GM21390 (cell line): ENCODE data around the gene RUNDC3A.
A peak's percentile ranks its signal among the peaks of the same experiment; 100 is the strongest.

Source experiments
- ATAC-seq: cut with Tn5 transposase; IDR thresholded peaks from one replicate; pipeline ENCODE4 v1.9.1; 2021; ENCODE audit not compliant: unreplicated experiment

The RUNDC3A gene

DNA sequence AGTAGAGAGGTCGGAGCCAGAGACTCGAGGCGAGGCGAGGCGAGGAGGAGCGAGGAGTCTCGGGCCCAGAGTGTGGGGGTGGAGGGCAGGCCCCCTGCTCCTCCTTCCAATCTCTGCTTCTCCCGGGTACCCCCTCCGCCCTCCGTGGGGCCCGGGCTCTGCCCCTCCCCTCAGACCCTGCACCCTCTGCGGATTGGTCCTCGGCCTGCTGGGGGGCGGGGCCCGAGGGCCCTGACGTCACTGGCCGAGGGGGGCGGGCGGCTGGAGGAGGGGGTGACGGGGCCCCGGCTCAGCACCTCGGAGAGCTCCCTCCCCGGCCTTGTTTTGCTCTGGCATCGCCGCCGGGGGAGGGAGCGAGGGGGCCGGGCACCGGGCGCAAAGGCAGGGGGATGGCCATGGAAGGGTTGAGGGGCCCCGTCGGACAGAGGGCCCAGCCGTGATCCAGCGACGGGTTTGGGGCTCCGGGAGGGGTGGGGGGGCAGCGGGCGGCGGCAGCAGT, at the start of gene RUNDC3A:
RUNDC3A (plus strand) TSS at position 282 of the 499 bp plus-strand sequence. CDS start 232 bp downstream, outside the sequence.
- ATAC-seq = no peak

DNA sequence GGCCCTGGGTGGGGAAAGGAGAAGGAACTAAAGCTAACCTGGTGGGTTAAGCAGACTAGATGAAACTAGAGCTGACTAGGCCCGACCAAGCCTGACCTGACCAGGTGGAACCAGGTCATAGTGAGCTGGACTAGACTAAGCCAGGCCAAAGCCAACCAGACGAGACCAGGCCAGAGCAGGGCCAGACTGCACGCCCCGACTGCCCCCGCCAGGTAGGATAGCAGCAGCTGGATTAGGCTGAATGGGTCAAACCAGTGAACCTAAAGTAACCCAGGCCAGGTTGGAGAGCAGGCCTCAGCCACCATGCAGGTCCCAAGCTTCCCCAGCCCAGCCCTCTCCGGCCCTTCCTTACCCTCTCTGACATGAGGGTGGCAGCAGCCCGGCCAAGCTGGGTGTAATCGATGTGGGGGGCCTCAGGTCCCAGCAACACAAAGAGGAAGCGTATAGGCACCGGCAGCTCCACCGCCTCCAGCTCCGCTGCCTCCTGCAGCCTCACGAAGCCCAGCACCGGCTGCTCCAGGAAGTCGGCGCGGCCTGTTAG, 49.5 kb upstream of the RUNDC3A start:
- ATAC-seq = no peak

DNA sequence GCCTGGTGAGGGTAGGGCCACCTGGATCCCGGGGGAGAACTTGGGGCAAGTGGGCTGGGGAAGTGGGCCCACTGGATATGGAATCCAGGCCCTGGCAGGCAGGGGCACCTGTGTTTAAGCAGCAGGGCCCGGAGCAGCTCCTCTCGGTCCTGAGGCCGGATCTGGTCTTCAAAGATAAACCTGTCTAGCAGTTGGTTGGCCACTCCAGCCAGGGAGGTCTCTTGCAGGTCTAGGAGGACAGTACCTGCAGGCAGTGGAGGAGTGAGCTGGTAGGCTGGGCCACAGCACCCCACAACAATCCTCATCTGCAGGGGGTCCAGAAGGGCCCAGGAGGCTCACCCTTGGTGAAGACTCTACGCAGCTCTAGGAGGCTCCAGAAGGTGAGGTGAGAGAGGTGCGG, 48.1 kb upstream of the RUNDC3A start:
- no peak for ATAC-seq

DNA sequence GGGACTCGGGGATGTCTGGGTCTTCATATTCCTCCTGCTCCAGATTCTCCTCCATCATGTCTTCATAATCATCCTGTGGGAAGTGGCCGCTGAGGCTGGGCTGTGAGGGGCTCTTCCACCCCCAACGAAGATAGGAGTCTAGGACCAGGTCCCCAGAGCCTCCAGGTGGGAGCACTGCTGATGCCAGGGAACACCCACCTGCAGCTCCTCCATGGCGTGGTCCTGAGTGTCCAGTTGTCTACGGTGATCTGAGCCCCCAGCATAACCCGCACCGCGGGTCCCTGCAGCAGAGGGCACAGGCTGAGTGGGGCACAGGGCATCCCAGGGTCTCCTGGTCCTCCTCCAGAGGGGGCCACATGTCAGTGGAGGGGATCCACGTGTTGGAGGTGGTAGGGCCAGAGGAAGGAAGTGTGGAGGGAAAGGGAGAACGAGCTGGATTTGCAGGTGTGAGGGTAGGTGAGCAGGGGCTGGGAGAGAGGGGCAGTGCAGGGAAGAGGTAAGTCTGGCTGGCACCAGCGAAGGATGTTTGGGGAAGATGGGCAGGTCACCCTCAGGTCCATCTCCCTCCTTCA, 45.7 kb upstream of the RUNDC3A start:
- ATAC-seq = no peak

DNA sequence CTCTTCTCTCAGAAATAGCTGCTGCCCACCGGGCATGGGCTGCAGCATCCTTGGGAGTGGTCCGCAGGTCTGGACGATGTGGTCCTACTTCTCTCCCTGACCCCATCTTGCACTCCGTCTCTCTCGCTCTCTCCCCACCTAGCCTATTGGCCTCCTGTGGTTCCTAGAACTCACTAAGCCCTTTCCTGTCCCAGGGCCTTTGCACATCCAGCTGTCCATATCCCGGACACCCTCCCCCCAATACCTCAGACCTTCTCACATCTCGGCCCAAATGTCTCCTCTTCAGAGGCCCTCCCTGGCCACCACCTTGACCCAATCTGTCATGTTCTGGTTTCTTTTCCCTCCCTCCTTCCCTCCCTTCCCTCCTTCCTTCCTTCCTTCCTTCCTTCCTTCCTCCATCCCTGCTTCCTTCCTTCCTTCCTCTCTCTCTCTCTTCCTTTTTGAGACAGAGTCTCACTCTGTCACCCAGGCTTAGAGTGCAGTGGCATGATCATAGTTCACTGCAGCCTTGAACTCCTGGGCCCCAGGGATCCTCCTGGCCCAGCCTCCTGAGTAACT, 45.0 kb upstream of the RUNDC3A start:
- ATAC-seq = no peak

DNA sequence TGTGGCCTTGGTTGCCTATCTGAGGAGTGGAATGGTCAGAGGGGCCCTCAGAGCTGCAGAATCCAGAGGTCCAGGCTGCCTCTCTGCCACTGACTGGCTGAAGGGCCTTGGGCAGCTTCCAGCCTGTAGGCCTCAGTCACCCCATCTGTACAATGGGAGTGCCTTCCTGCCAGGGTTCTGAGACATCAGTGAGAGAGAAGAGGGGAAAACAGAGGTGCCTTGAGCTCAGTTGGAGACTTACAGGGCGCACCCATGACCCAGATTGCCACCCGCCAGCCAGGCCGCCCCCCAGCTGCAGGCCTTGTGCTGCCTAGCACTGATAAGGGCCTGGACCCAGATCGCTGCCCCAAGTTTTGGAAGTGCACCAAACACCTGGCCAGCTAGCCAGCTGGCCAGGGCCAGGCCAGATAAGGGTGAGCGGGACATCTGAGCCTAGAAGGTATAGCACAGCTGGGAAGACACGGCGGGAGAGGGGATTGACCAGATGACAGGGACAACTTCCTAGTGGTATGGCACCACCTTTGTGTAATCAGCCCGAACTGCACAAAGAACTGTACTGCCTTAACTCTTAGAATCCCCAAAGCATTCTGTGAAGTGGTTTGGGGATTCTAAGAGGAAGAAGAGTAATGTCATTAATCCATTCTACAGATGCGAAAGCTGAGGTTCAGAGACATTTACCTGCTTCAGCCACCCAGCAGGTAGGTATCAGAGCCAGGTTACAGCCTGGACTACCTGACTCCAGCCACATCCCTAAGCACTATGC, 41.8 kb upstream of the RUNDC3A start:
- no peak for ATAC-seq

DNA sequence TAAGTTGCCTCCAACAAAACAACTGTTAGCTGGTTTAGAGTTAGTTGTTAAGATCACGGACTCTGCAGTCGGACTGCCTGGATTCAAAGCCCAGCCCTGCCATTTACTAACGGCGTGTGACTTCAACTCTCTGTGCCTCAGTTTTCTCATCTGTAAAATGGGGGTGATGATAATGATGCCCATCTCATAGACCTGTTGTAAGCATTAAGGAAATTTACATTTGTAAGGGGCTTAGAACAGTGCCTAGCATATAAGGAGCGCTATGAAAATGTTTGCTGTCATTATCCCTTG, 41.3 kb upstream of the RUNDC3A start:
- no peak for ATAC-seq

DNA sequence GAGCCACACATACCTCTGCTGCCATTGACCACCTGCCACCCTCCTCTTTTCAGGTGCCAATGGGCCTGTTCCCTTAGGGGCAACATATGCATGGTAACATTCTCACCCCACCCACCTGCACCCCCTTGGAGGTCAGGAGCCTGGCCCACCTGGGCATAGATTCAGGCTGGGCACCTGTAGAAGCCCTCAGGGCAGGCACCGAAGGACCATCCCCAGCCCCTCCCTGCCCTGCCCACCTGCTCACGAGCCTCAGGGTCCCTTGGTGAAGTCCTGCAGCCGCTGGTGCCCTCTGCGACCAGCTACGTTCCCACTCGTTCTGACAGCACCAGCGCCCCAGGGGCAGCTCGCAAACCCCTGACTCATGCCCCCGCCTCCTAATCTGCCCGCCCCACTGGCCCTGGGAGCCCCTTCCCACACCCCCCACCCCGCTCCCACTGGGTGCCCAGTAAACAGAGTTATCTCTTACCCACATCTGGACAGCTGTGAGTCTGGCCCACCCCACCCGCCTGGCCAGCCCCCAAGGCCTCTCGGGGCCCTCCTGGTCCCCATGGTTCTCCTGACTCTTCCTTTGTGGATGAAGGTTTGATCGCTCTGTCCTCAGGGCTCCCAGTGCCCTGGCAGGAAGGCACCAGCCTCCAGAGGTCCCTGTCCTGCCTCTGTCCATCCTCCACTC, 40.4 kb upstream of the RUNDC3A start, which contains the start of gene SLC4A1:
SLC4A1 (minus strand) TSS at position 318 of the 673 bp plus-strand sequence. CDS start 5,269 bp downstream, outside the sequence.
- ATAC-seq = no peak

DNA sequence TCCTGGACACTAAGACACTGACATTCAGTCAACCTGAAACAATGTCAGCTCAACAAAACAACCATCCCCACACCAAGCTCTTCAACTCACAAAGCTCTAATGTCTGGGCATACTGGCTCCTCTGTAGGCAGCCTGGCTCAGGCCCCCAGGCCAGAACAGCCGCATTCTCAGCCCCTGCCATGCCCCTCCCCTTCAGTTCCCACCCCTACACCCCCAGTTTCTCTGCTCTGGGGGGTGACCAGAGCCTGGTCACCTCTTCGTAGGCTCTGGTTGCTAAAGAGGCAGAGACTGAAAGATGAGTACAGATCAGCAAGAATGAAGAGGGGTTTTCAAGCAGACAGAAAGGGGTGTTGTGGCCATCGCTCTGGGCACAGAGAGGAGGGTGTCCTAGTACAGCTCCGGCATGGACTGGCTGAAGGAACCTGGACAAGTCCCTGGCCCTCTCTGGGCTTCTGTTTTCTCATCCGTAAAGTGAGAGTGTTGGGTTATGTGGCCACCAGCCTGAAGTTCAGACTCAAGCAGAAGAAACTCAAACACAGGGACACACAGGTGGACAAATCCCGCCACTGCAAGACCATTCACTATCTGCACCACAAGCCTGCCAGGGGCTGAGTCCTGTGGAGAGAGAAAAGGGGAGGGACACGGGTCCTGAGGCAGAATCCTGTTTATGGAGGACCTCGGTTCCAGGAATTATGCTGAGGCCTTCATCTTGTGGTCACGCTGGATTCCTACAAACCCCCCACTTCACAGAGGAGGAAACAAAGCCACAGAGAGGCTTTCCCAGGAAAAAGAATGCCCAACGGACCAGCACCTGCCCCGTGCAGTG, 39.5 kb upstream of the RUNDC3A start:
- no peak for ATAC-seq

DNA sequence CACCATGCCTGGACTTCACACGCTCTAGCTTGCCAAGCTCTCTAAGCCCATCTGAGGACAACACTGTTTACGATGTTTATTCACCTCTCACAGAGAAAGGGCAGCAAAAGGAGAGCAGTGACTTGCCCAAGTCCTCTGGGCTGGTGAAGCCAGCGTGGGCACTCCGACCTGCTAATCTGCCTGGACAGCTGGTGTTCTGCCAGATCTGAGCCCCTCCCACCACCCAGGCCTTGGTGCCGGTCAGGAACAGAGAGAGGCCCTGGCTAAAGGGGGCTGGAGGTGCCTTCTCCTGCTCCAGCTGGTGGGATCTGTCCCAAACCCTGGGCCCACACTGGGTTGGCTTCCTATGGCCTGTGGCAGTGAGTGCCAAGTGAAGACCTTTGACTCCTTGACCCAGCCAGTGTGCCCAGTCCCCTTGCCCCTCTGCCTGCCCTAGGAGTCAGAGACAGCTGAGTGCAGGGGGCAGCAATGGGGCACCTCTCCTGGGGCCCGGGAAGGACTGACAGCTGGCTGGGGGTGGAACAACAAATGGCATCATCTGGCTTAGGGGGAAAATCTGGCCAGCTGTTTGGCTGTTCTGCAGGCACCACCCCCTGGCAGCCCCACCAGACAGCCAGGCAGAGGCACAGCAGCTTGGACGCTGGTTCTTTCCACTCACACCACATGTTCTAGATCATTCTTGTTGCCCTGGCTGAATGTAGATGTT, 38.7 kb upstream of the RUNDC3A start:
- no peak for ATAC-seq

DNA sequence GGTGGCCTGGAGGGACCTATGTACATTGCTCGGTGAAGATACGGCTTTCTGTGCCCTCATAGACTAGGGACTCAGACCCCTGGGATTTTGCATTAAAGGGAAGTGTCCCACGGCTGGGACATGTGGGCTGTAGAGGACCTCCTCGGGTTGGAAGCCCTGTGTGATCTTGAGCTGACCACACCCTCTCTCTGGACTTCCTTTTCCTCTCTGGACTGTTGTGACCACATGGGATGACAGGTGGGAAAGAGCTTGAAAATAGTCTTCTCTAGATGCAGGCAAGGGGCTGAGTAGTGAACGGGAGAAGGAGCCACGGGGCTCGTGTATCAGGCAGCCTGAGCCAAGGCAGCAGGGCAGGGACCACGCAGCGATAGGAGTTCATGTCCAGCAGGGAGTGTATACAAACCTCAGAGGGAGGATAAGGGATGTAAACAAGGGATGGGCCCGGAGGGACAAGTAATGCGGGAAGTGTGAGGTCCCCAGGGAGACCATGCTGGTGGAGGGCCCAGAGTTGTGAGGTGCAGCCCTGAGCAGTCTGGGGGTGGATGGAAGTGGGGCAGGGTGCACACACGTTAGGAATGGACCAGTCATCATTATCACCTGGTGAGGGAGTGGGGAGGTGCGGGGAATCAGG, 36.0 kb upstream of the RUNDC3A start:
- ATAC-seq = no peak

DNA sequence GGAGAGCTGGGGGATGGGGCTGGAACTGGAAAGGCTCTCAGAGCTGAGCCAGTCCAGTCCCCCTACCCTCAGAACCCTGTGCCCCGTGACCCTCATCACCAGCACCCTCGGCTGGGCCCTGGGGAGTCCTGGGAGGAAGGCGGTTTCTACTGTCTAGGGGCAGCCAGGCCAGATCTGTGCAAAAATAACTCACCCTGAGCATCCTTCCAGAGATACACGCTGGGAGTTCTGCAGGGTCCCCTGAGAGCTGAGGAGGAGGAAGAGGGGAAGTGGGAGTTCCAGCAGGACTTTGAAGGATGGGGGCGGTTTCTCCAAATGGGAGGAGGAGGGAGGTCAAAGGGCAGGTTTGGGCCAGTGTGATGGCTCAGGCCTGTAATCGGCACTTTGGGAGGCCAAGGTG, 35.4 kb upstream of the RUNDC3A start:
- no peak for ATAC-seq

DNA sequence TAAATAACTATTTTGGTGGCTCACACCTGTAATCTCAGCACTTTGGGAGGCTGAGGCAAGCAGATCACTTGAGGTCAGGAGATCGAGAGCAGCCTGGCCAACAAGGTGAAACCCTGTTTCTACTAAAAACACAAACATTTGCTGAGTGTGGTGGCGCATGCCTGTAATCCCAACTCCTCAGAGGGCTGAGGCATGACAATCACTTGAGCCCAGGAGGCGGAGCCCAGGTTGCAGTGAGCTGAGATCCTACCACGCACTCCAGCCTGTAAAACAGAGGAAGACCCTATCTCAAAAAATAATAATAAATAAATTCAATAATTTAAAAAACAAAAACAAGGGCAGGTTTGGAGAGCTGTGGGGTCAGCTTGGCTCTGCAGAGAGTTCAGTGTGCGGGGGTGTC, 34.8 kb upstream of the RUNDC3A start:
- no peak for ATAC-seq

DNA sequence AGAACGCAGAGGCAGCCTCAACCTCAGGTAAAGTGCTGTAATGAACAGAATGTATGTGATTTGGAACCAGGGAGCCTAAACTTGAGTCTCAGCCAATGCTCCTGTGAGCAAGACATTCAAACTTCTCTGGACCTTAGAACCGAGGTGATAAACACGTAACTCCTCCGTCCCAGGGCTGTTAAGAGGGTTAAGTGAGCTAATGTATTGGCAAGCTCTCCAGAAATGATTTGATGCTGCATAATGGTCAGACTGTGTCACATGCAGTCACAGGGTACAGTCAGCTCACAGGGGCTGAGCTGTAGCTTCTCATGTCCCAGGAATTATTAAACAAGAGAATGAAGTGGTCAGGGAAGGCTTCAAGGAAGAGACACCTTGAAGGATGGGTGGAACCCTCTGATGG, 30.4 kb upstream of the RUNDC3A start:
- ATAC-seq = no peak

DNA sequence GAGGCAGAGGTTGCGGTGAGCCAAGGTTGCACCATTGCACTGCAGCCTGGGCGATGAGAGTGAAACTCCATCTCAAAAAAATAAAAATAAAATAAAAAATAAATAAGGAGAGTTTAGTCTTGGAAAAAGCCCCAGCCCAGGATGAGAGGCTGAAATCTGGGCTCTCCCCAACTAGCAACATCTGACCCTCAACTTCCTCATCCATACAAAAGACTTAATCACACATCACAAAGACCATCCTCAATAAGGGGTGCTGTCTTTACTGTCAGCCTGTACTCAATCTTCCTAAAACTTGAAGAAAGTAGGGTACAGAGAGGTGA, 29.1 kb upstream of the RUNDC3A start:
- peak; percentile 18 for ATAC-seq

DNA sequence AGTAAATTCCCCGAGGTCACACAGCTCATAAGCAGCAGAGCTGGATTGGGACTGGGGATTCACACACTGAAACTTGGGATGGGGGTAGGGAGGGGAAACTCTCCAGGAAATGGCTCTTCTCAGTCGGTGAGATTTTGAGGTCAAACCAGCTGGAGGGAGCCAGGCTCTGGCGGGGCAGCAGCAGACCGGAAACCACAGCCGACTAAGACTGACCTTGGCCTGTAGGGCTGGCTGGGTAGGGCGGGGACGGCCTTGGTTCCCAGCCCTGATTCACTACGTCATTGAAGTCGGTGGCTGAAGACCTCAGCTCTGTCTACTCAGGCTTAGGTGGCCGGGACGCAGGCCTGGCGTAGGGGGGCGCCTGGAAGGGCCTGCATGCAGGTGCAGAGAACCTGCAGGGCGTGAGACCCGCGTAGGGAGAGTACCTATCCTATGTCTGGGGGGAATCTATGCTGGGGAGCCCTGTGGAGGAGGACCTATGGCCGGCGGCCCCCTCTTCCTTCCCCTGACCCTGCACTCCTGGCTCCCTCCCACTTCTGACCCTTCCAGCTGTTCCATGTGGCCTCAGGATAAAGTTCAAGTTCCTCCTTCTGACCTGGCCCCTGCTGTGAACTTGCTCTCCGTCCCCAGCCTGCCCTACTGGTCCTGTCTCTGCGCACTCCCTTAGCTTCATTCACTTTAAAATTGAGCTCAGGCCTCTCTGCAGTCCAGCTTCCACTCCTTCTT, 28.6 kb upstream of the RUNDC3A start:
- ATAC-seq = peak; percentile 61

DNA sequence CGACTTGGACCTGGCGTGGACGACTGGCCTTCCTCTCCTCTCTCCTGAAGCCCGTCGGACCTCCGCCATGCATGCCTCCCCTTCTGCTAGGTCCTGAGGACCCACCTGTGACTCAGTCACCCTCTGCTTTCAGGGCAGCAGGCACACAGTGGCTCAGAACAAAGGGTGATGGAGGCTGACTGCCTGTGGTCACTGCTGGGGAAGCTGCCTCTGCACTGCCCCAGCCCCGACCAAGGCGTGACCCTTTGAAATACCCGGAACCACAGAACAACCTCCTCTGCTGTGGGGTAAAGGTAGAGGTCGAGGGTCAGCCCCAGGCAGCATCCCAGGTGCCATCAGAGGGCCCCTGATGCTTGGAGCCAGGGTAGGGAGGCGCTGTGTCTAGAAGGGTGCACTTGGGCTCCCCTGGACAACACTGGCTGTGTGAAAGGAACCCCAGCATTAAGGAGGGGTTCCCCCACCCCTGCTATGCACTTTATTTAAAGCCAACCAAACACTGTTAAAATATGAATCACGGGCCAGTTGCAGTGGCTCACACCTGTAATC, 27.9 kb upstream of the RUNDC3A start:
- no peak for ATAC-seq

DNA sequence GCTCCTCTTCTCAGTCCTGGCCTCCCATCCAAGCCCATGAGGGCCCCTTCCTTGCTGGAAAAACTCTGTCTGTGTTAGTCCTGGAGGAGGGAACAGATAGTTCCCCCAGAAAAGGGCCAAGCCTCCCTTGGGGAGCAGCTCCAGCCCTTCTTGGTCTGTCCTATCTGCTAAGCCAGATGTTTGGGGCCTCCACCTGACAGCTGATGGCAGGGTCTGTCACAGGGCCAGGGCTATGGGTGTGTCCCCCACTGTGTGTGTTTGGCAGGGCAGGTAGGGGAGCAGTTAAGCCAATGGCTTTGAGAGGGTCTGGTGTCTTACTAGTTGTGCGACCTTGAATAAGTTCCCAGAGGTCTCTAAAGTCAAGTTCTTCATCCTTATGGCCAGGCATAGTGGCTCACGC, 26.8 kb upstream of the RUNDC3A start:
- no peak for ATAC-seq

DNA sequence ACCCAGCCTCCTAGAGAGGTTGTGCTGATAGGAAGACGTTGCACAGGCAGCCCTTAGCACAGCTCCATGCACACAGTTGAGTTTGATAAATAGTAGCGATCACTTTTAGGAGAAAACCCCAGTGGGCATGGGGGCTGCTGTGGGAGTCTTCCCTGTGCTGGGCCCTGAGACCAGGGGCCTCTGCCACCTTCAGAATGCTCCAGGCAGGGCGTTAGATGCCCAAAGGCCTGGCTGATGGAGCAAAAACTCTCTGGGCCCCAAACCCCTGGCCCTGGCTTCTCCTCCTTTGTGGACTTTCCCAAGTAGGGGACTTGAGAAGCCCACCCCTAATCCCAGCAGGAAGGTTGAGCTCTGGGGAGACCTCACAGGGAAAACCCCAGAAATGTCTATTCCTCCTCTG, 26.1 kb upstream of the RUNDC3A start:
- ATAC-seq = no peak
